HG03095 (cell line): Measurements from ENCODE around the gene KCNK13.

Source experiments
- ATAC-seq: cut with Tn5 transposase; IDR thresholded peaks from one replicate; pipeline ENCODE4 v1.9.1; 2021; ENCODE audit warnings: moderate library complexity; ENCODE audit not compliant: unreplicated experiment

The KCNK13 gene

DNA sequence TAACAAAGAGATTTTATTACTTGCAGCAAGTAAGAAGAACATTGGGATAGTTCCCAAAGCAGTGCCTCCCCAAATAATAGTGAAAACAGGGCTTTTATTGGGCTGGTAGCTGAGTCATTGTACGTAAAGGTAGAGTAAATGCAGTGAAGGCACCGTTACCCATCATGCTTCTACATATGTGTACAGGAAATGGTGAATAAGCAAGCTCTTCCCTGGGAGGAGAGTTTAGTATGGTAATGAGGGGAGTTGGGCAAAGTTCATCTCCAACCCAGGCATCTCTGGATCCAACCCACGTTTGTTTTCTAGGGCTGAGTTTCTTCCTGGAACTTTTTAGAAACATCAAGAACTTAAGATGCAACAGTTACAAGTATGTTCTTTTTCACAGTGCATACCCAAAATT, 56.2 kb downstream of the KCNK13 start:
- no peak for ATAC-seq

DNA sequence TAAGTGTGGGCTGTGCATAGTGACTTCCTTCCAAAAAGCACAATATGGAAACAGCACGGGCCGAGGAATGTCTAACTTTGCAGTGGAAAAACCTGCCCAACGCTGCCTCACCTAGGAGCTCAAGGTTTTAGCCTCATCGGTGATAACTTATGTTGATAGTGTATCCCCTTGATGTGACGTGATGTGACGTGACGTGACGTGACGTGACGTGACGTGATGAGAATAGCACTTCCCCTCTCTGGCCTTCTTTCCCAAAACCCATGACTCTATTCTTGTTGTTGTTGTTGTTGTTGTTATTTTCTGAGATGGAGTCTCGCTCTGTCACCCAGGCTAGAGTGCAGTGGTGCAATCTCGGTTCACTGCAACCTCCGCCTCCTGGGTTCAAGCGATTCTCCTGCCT, 64.5 kb downstream of the KCNK13 start:
- ATAC-seq: no peak

- no peak for ATAC-seq
Measured at GRCh38 chr14:90132821-90133570, 71.2 kb downstream of the KCNK13 start.

- no peak for ATAC-seq
Measured at GRCh38 chr14:90136904-90137303, 75.1 kb downstream of the KCNK13 start.

- no peak for ATAC-seq
Measured at GRCh38 chr14:90137807-90138206, 76.0 kb downstream of the KCNK13 start.

DNA sequence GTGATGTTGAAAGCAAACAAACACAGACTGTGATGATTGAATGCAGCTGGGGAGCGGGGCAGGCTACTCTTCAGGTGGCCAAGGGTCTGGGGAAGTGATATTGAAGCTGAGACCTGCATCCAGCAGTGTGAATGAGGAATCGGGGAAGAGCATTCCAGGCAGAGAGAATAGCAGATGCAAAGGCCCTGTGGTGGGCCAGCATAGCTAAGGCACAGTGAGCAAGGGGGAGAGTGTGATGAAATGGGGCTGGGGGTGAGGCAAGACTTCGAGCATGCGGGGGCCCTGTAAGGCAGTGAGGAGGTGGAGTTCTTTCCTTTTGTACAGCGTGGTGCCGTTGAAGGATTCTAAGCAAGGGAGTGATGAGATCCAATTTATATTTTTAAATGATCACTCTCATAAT, 77.4 kb downstream of the KCNK13 start:
- no peak for ATAC-seq

GRCh38 chr14:90140298-90140955, 78.6 kb downstream of the KCNK13 start:
- ATAC-seq: no peak

GRCh38 chr14:90140956-90141316, 79.1 kb downstream of the KCNK13 start:
- no peak for ATAC-seq

DNA sequence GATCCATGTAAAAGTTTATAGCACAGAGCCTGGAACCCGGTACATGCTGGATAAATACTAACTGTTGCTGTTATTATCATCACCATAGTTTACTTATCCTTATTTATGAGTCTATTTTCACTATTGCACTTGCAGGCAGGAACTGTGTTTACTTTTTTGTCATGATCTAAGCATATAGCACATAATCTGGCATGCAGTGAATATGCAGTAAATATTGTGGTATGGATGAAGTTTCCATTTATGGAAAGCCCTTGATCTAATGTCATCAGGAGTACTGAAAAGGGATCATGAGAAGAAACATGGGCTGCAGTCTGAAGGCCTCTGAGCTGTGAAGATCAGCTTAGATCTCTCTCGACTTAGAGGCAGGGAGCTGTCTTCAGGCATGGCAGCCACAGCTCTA, 91.6 kb downstream of the KCNK13 start:
- ATAC-seq: no peak

- no peak for ATAC-seq
Measured at GRCh38 chr14:90154110-90154509, 92.3 kb downstream of the KCNK13 start.

- no peak for ATAC-seq
Measured at GRCh38 chr14:90159146-90159545, 97.4 kb downstream of the KCNK13 start.

DNA sequence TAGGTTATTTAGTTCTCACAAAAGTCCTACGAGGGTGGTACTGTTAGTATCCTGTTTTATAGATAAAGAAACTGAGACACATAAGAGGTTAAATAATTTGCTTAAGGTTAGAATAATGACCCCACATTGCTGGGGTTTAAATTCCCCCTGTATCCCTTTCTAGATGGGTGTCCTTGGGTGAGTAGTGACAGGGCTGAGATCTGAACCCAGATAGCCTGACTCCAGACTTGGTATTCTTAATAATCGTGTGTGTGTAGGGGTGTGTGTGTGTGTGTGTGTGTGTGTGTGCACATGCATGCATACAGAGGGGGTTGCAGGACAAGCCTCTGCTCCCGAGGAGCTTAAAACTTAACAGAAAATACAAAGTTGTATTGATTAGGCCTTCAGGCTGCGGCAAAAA, 97.9 kb downstream of the KCNK13 start:
- no peak for ATAC-seq

DNA sequence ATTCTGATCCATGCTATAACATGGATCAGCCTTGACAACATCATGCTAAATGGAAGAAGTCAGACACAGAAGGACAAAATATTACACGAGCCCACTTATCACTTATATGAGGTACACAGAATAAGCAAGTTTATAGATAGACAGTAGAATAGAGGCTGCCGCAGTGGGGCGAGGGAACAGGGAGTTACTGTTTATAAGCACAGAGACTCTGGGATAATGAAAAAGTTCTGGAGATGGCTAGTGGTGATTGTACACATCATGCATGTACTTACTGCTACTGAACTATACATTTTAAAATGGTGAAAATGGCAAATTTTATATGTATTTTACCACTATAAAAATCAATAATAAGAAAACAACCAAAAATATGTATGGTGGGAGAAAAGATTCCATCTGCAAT, 99.3 kb downstream of the KCNK13 start:
- ATAC-seq: no peak

DNA sequence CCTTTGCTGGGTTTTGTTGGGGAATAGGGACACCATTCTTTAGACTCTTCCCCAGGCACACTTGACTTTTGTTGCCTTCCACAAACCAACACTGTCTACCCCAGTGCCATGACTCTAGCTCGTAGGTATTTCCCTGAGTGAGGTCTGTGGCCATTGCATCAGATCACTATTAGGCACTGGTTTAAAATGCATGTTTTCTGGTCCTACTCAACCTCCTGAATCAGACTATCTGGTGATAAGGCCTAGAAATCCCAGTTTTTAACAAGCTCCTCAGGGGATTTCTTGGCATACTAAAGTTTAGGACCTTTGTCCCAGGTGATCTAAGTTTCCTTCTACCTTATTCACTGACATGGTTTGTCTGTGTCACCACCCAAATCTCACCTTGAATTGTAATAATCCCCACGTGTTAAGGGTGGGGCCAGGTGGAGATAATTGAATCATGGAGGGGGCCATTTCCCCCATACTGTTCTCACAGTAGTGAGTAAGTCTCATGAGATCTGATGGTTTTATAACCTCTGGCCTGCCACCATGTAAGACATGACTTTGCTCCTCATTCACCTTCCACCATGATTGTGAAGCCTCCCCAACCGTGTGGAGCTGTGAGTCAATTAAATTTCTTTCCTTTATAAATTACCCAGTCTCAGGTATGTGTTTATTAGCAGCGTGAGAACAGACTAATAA, 106.8 kb downstream of the KCNK13 start:
- ATAC-seq: no peak

GRCh38 chr14:90175631-90176030, 113.8 kb downstream of the KCNK13 start:
- no peak for ATAC-seq

- no peak for ATAC-seq
Measured at GRCh38 chr14:90177539-90178189, 115.9 kb downstream of the KCNK13 start.

DNA sequence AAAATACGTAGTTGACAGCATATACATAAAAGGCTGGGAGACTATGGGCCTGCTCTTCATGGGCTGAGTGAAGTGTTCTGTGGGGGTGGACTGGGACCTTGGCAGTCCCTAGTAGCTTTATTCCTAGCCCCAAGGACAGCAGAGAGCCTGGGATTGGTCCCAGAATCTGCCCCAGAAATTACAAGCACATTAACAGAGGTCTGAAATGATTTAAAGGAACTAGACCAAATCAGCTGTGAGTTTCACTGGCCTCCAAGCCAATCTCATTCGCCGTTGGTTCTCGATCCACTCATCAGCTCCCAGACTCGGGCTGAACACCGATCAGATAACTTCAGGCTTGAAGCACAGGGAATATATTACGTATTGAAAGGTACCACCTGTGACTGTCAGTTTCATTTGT, 117.6 kb downstream of the KCNK13 start:
- no peak for ATAC-seq

DNA sequence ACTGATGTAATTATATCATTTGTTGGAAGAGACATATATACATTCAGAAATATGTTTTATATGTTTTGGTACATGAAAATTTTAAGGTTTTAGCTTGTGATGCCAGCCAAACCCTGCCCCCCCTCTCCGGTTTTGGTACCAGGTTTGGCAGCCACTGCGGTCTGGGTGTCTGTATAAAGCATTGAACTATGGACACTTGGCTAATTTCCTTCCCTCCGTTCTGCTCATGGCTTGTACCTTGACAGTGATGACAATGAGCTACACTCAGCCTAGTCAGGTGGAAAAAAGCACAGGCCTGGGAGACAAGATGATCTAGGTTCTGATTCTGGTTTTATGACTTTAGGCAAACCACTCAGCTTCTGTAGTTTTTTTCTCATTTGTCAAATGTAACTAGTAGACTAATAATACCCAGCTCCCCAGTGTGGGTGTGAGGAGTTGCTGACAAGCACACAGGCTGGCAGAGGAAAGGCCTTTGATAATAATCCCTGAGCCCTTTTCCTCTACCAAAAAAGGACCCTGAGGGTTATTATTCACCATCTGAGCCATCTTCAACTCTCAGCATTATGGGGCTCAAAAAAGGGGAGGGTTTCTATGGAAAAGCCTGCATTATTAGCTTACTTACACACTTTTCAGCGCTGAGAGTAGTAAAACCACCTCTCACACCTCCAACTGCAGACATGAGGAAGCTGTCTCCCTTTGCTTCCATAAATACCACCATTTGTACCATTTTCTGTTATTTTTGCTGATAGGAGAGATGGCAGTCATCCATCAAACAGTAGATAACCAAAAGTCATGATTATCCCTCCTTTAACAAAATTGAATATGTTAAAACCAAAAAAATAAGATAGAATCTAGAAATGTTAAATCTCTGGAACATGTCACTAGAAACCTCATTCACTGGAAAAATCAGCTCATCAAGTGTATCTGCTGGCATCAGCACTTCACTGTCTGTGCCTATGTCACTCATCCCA, 118.3 kb downstream of the KCNK13 start:
- no peak for ATAC-seq

DNA sequence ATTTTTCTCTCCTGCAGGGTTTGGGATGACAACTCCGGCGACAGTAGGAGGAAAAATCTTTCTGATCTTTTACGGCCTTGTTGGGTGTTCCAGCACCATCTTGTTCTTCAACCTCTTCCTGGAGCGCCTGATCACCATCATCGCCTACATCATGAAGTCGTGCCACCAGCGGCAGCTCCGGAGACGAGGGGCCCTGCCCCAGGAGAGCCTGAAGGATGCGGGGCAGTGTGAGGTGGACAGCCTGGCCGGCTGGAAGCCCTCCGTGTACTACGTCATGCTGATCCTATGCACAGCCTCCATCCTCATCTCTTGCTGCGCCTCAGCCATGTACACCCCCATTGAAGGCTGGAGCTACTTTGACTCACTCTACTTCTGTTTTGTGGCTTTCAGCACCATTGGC, 122.3 kb downstream of the KCNK13 start:
- ATAC-seq: no peak

GRCh38 chr14:90184571-90185266, 122.9 kb downstream of the KCNK13 start:
- ATAC-seq: no peak
